K562 (cell line): ENCODE data around the gene DIPK1A. TPM values are rescaled to one million over a fixed set of nuclear protein-coding genes. Genes with fewer than 3 reads are reported as not detected.

ENCODE experiments used
- EP400 ChIP-seq: fragments of 450-650 bp; IDR thresholded peaks from 2 replicates; pipeline ENCODE4 v1.6.1; 2017; ENCODE audit warnings: antibody characterized with exemption, mild to moderate bottlenecking, moderate library complexity
- ESRRB ChIP-seq: fragments of 250-450 bp; sonication (Bioruptor Pico); IDR thresholded peaks from 2 replicates; pipeline ENCODE4 v1.5.0; 2020; ENCODE audit warnings: mild to moderate bottlenecking, moderate library complexity, borderline replicate concordance
- HLTF ChIP-seq: fragments of 450-650 bp; IDR thresholded peaks from 2 replicates; pipeline ENCODE4 v1.6.1; 2016
- LEF1 ChIP-seq: fragments of 450-650 bp; IDR thresholded peaks from 2 replicates; pipeline ENCODE4 v1.6.1; 2016; ENCODE audit warnings: mild to moderate bottlenecking
- MAFK ChIP-seq: IDR thresholded peaks from 2 replicates; pipeline ENCODE4 v1.6.1; 2011; ENCODE audit warnings: low read length, improper control_type of control experiment
- MXI1 ChIP-seq: IDR thresholded peaks from 2 replicates; pipeline ENCODE4 v1.6.1; 2011; ENCODE audit warnings: low read depth, mild to moderate bottlenecking, improper control_type of control experiment, low read length
- RB1 ChIP-seq: fragments of 450-650 bp; IDR thresholded peaks from 2 replicates; pipeline ENCODE4 v1.6.1; 2017; ENCODE audit warnings: low read depth, mild to moderate bottlenecking
- TBP ChIP-seq: optimal IDR thresholded peaks from 2 replicates; pipeline ENCODE3; 2011; ENCODE audit warnings: low read depth, low read length, improper control_type of control experiment
- TCF7 ChIP-seq: sonication (generic); IDR thresholded peaks from 2 replicates; pipeline ENCODE4 v1.6.1; 2016; ENCODE audit warnings: antibody characterized with exemption, borderline replicate concordance
- ZNF146 ChIP-seq: IDR thresholded peaks from one replicate; pipeline ENCODE4 v1.6.1; 2018; ENCODE audit warnings: missing compliant biosample characterization; ENCODE audit not compliant: unreplicated experiment
- ZNF347 ChIP-seq: fragments of 450-650 bp; formaldehyde crosslinking; IDR thresholded peaks from 2 replicates; pipeline ENCODE4 v1.4.0; 2020; ENCODE audit warnings: low read depth, mild to moderate bottlenecking, moderate library complexity
- ZNF384 ChIP-seq: IDR thresholded peaks from 2 replicates; pipeline ENCODE4 v1.6.1; 2012; ENCODE audit warnings: low read depth, low read length, improper control_type of control experiment
- polyA plus RNA-seq, 8 experiments: library from polyadenylated mRNA; depleted of rRNA in 4 of 8; stranded (reverse) in 5 of 8; unstranded in 3 of 8; fragments of >200 nt; fragmentation: Nextera tagmentation in 2 of 8; fragmentation: Illumina TruSeq in 1 of 8; extraction: Ambion mirVana in 2 of 8; extraction: Trizol in 1 of 8; gene quantifications; 2 replicates each; pipeline versions ENCODE4 v1.2.1 to v1.2.3, GENCODE V29; 2011 to 2014; ENCODE audit warnings: inconsistent platforms in 1 of 8, missing spikeins in 1 of 8
- total RNA-seq, 7 experiments: library from RNA; depleted of rRNA in 6 of 7; stranded (reverse); fragments of >200 nt in 6 of 7; fragmentation: Illumina TruSeq in 2 of 7; extraction: Trizol in 2 of 7; gene quantifications; 2 replicates each; pipeline versions ENCODE4 v1.2.1 to v1.2.3, GENCODE V29; 2011 to 2021; ENCODE audit warnings: low replicate concordance in 1 of 7
- TF ChIP-seq, protein P1 (sequence below): IDR thresholded peaks from 3 replicates; pipeline ENCODE4 v1.6.1; 2011; ENCODE audit warnings: borderline replicate concordance, mild to moderate bottlenecking; ENCODE audit not compliant: insufficient read length, insufficient read depth
- TF ChIP-seq, protein P2 (sequence below): fragments of 250-450 bp; sonication (Bioruptor Pico); IDR thresholded peaks from 2 replicates; pipeline ENCODE4 v1.4.0; 2020; ENCODE audit warnings: mild to moderate bottlenecking
- TF ChIP-seq, protein P3 (sequence below): conservative IDR thresholded peaks from 2 replicates; pipeline ENCODE4 v1.6.1; 2011; ENCODE audit warnings: low read depth, mild to moderate bottlenecking, low read length; ENCODE audit not compliant: control insufficient read depth
- TF ChIP-seq, protein P4 (sequence below): fragments of 250-450 bp; sonication (Bioruptor Pico); IDR thresholded peaks from 2 replicates; pipeline ENCODE4 v1.5.0; 2021; ENCODE audit warnings: mild to moderate bottlenecking, moderate library complexity
- TF ChIP-seq, protein P5 (sequence below): sonication (generic); formaldehyde crosslinking; IDR thresholded peaks from 2 replicates; pipeline ENCODE4 v1.4.0; 2020; ENCODE audit warnings: mild to moderate bottlenecking, missing genetic modification reagents
- TF ChIP-seq, protein P6 (sequence below): fragments of 450-650 bp; conservative IDR thresholded peaks from 2 replicates; pipeline ENCODE4 v1.6.1; 2016; ENCODE audit warnings: missing genetic modification characterization, low read depth, mild to moderate bottlenecking, control low read depth, missing compliant biosample characterization

The DIPK1A gene
- total and polyA plus RNA-seq, 9 of the 15 experiments (the other 6 are each of a cell fraction or from before 2014, with no cell fraction given) = 0.54 to 2.5 (median 1.3) TPM

DNA sequence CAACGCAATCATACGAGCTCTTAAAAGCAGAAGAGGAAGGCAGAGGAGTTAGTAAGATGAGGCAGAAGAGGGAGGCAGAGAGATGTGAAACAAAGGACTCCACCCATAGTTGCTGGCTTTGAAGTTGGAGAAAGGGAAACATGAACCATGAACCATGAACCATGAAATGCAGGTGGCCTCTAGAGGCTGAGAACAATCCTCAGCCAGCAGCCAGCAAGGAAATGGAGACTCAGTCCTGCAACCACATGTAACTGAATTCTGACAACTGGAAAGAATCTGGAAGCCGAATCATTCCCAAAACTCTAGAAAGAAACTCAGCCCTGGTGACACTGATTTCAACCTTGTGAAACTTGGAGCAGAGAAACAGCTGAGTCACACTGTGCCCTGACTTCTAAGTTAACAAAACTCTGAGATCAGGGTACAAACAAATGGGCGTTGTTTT is 10.1 kb downstream of the DIPK1A start (continued):
- TF ChIP-seq, protein P1, sequence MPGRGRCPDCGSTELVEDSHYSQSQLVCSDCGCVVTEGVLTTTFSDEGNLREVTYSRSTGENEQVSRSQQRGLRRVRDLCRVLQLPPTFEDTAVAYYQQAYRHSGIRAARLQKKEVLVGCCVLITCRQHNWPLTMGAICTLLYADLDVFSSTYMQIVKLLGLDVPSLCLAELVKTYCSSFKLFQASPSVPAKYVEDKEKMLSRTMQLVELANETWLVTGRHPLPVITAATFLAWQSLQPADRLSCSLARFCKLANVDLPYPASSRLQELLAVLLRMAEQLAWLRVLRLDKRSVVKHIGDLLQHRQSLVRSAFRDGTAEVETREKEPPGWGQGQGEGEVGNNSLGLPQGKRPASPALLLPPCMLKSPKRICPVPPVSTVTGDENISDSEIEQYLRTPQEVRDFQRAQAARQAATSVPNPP = no peak
- TF ChIP-seq MAFK = peak; percentile 79
- TF ChIP-seq RB1 = no peak
- TF ChIP-seq, protein P2, sequence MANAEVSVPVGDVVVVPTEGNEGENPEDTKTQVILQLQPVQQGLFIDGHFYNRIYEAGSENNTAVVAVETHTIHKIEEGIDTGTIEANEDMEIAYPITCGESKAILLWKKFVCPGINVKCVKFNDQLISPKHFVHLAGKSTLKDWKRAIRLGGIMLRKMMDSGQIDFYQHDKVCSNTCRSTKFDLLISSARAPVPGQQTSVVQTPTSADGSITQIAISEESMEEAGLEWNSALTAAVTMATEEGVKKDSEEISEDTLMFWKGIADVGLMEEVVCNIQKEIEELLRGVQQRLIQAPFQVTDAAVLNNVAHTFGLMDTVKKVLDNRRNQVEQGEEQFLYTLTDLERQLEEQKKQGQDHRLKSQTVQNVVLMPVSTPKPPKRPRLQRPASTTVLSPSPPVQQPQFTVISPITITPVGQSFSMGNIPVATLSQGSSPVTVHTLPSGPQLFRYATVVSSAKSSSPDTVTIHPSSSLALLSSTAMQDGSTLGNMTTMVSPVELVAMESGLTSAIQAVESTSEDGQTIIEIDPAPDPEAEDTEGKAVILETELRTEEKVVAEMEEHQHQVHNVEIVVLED (CRISPR knock-in tag) = no peak
- TF ChIP-seq ZNF146 (CRISPR knock-in tag) = no peak
- no peak for TF ChIP-seq HLTF
- no peak for TF ChIP-seq TBP
- TF ChIP-seq, protein P3, sequence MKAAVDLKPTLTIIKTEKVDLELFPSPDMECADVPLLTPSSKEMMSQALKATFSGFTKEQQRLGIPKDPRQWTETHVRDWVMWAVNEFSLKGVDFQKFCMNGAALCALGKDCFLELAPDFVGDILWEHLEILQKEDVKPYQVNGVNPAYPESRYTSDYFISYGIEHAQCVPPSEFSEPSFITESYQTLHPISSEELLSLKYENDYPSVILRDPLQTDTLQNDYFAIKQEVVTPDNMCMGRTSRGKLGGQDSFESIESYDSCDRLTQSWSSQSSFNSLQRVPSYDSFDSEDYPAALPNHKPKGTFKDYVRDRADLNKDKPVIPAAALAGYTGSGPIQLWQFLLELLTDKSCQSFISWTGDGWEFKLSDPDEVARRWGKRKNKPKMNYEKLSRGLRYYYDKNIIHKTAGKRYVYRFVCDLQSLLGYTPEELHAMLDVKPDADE = no peak
- no peak for TF ChIP-seq ZNF347 (CRISPR knock-in tag)
- peak; percentile 37 for TF ChIP-seq EP400
- no peak for TF ChIP-seq ZNF384
- peak; percentile 81 for TF ChIP-seq LEF1
- TF ChIP-seq, protein P4, sequence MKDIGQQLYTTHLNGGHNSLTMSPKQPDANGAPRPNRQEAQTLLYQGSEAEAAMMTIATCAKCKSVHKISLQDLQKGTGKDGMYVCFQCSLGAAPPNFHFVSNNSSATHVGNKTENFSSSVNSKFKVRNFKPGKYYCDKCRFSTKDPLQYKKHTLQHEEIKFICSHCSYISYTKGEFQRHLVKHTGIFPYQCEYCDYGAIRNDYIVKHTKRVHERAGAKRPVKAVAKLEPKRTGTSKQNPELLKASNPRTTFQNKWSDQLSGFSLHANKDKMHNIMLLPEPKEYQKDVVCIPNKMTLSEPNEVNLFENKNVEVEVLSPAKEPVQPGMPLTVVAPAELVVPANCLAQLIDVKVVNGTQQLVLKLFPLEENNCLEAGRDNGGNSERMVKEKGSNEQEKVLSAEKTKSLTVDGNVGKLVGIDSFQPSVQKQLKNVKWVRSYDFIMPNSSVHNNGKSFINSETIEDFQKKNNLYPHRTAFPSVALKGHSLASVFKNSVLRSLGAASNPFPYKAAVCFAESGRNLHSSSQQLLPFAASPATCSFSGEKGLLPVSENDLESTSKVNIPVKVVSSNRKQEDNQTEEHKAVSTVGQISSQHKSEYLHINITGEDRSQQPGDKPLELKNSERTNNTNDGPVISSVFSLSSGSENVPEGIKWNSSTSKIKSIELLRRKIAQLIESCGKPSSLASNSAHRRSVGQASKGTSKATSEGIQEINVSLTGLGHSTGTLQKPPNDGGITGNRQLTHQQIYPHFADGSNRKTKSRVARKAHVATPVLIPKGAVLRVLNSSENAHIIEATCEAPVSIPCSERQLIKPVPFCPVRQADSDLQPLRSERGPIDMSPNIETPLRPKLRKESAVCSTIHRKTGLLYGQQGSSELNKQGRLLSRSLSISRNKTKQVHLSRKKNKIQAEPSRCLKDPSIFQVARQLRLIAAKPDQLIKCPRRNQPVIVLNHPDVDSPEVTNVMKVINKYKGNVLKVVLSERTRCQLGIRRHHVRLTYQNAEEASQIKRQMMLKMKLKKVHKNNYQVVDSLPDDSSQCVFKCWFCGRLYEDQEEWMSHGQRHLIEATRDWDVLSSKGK = no peak
- TF ChIP-seq, protein P5, sequence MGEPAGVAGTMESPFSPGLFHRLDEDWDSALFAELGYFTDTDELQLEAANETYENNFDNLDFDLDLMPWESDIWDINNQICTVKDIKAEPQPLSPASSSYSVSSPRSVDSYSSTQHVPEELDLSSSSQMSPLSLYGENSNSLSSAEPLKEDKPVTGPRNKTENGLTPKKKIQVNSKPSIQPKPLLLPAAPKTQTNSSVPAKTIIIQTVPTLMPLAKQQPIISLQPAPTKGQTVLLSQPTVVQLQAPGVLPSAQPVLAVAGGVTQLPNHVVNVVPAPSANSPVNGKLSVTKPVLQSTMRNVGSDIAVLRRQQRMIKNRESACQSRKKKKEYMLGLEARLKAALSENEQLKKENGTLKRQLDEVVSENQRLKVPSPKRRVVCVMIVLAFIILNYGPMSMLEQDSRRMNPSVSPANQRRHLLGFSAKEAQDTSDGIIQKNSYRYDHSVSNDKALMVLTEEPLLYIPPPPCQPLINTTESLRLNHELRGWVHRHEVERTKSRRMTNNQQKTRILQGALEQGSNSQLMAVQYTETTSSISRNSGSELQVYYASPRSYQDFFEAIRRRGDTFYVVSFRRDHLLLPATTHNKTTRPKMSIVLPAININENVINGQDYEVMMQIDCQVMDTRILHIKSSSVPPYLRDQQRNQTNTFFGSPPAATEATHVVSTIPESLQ (CRISPR knock-in tag) = no peak
- TF ChIP-seq ESRRB (CRISPR knock-in tag) = no peak
- TF ChIP-seq MXI1 = no peak
- TF ChIP-seq, protein P6, sequence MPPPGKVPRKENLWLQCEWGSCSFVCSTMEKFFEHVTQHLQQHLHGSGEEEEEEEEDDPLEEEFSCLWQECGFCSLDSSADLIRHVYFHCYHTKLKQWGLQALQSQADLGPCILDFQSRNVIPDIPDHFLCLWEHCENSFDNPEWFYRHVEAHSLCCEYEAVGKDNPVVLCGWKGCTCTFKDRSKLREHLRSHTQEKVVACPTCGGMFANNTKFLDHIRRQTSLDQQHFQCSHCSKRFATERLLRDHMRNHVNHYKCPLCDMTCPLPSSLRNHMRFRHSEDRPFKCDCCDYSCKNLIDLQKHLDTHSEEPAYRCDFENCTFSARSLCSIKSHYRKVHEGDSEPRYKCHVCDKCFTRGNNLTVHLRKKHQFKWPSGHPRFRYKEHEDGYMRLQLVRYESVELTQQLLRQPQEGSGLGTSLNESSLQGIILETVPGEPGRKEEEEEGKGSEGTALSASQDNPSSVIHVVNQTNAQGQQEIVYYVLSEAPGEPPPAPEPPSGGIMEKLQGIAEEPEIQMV (tag) = no peak
- TF ChIP-seq TCF7 = peak; percentile 84
